ENCODE data around the gene SLC6A8.

SLC6A8 gene

DNA sequence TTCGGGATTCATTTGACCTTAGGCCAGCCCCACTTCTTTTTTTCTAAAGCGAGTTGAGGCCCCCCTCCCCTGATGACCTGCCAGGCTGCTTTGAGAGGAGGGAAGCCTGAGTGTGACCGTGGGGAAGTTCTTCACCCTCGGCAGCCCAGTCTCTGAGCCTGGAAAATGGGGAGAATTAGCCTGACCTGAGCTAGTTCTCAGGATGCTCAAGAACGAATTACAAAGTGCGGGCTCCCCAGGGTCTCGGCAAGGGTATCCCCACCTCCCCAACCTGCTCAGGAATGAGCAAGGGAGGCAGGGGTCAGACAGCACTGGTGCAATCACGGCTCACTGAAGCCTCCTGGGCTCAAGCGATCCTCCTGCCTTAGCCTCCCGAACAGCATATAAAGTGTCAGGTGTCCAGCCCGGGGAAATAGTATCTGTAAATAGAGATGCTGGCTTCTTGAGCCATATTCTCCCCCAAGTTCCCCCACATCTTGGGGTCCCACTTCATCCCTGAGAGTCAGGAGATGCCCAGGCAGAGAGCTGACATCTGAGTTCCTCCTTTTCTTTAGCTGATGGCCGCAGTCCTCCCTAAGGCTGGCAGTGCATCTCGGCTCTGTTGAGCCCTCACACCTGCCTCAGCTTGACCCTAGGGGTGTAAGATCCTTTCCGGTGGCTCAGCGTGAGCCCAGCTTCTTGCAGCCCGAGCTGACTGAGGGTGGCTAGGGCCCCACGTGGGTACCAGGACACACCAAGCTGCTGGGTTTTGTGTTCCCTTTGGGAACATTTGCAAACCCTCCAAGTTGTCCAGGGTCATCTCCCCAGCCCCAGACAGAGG lies 39.2 kb upstream of the SLC6A8 start:
- no peak for DNase-seq

DNA sequence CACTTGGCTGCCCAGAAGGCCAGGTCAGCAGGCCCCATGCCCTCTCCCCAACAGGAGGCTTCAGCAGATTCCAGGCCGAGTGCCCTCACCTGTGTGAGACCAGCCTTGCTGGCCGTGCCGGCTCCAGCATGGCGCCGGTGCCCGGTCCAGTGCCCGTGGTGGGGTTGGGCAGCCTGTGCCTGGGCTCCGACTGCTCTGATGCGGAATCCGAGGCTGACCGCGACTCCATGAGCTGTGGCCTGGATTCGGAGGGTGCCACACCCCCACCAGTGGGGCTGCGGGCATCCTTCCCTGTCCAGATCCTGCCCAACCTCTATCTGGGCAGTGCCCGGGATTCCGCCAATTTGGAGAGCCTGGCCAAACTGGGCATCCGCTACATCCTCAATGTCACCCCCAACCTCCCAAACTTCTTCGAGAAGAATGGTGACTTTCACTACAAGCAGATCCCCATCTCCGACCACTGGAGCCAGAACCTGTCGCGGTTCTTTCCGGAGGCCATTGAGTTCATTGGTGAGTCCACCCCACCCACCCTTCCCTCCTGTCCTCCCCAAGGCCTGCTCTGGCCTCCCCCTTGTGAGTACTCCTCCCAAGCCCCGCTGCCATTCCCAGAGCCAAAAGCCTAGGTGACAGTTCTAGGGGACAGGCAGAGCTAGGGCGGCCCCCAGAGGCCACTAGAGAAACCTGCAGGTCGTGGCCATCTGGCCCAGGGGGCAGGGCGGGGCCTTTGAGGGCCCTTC lies 38.4 kb upstream of the SLC6A8 start:
- peak; percentile 32 for DNase-seq

DNA sequence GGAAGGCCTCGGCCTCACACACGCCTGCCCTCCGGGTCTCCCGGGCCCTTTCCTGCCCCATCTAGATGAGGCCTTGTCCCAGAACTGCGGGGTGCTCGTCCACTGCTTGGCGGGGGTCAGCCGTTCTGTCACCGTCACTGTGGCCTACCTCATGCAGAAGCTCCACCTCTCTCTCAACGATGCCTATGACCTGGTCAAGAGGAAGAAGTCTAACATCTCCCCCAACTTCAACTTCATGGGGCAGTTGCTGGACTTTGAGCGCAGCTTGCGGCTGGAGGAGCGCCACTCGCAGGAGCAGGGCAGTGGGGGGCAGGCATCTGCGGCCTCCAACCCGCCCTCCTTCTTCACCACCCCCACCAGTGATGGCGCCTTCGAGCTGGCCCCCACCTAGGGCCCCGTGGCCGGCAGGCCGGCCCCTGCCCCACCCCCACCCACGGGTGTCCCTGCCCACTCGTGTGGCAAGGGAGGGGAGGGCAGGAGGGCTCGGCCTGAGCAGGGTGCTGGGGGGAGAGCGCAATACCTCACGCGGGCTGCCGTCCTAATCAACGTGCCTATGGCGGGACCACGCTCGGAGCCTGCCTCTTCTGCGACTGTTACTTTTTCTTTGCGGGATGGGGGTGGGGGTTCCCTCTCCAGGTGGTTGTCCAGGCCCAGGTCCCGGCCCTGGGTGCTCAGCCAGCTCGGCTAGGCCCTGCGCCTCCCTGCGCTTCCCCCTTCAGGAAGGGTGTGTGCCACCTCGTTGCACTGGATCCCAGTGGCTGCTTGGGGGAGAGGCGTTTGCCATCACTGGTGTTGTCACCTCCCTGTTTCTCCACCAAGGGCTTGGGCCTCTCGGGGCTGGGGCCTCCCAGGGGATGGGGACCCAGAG lies 37.6 kb upstream of the SLC6A8 start:
- no peak for DNase-seq

DNA sequence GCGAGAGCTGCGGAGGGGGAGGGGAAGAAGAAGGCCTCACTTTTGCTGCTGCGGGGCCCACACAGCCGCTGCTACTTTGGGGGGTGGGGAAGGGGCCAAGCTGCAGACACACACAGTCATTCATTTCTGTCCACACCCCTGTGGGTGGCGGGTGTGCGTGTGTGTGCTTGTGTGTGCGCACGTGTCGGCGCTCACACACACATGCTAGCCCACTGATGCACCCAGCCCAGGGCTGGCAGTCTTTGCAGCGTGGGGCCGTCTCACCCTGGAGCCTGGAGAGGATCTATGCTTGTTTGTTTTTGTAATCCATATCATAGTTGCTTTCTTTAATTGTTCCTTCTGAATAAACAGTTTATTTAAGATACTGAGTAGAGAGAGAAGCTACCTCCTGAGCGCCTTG lies 36.8 kb upstream of the SLC6A8 start:
- DNase-seq: no peak

DNA sequence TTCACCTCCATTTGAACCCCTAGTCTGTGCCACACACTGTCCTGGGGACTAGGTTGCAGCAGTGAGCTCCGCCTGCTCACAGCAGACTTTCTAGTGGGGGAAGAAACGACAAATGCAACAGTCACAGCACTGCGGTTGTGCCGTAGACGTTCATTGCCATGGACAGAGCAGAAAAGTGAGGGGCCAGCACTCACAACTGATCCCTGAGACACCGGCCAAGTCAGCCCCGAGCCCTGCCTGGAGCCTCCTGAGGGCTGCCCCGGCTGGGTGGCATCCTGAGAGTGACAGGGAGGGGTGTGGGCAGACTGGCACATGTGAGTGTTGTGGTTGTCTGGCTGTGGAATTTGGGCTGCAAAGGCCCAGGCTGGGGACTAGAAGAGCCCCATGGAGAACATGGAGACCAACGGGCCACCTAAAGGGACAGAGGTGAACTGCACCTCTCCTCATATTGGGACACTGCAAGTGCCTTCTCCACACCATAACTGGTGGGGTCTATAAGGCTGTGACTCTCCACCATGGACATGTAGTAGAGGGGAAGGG lies 36.1 kb upstream of the SLC6A8 start:
- DNase-seq: no peak

DNA sequence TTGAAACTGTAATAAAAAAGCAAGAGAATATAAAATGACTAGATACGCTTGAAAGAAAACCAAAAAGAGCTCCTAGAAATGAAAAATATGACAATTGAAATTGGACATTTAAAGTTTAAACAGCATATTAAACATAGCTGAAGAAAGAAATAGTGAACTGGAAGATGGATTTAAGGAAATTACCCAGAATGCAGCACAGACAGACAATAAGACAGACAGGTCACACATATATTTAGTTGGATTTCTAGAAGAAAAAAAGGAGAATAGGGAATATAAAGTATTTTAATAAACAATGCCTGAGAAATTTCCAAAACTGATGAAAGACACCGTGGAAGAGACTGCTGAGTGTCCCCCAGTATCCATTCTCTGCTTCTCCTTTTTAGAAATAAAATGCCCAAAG lies 34.2 kb upstream of the SLC6A8 start:
- no peak for DNase-seq

DNA sequence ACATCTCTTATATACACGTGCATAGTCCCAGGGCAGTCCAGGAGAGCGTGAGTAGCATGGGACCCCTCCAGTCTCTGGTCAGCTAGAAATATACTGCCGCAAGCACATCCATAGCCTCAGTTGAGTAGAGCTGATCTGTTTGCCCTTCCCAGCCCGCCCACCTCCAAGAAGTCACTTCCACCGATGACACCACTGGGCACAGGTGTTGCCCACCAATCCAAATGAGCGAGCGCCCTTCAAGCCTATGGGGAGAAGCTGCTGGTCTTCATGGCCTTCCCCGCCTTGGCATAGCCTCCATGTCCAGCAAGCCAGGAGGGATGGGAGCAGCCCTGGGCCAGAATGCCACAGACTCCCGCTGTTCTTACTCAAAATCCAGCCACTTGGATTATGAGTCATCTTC lies 30.6 kb upstream of the SLC6A8 start:
- no peak for DNase-seq

DNA sequence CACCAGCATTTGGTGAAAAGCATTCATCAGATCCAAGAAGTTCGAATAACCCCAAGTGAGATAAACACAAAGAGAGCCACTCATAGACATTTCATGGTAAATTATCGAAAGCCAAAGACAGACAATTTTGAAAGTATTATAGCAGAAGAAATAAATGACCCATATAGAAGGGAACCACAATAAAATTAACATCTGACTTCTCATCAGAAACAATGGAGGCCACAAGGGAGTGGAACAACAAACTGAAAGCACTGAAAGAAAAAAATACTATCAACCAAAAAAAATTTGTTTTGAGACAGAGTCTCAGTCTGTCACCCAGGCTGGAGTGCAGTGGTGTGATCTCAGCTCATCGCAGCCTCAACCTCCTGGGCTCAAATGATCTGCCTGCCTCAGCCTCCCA lies 28.5 kb upstream of the SLC6A8 start:
- no peak for DNase-seq

DNA sequence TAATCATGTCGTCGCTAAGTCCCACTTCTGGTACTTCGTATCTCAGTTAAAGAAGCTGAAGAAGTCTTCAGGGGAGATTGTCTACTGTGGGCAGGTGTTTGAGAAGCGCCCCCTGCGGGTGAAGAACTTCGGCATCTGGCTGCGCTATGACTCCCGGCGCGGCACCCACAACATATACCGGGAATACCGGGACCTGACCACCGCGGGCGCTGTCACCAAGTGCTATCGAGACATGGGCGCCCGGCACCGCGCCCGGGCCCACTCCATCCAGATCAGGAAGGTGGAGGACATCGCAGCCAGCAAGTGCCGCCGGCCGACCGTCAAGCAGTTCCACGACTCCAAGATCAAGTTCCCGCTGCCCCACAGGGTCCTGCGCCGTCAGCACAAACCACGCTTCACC lies 25.5 kb upstream of the SLC6A8 start:
- DNase-seq: peak; percentile 46

DNA sequence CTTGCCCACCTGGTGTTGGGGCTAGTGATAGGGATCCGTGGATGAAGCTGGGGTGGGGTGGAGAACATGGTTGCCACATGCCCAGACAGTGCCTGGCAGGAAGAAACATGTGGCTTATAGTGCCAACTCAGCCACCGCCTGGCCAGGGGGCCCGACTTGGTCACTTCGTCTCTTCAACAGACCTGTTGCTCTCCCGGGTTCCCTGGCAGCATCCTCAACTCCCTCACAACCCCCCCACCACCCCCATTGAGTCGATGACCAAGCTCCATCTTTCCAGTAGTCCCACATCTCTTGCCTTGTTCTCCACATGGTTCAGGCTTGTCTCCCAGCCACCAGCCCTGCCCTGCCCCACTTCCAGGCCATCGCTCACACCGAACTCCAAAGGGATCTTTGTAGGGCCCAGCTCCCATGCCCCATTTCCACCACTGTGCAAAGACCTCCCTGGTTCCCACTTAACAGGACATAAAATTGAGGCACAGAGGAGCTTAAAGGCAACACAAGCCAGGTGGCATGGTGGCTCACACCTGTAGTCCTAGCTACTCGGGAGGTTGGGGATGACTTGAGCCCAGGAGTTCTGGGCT lies 21.9 kb upstream of the SLC6A8 start:
- no peak for DNase-seq

DNA sequence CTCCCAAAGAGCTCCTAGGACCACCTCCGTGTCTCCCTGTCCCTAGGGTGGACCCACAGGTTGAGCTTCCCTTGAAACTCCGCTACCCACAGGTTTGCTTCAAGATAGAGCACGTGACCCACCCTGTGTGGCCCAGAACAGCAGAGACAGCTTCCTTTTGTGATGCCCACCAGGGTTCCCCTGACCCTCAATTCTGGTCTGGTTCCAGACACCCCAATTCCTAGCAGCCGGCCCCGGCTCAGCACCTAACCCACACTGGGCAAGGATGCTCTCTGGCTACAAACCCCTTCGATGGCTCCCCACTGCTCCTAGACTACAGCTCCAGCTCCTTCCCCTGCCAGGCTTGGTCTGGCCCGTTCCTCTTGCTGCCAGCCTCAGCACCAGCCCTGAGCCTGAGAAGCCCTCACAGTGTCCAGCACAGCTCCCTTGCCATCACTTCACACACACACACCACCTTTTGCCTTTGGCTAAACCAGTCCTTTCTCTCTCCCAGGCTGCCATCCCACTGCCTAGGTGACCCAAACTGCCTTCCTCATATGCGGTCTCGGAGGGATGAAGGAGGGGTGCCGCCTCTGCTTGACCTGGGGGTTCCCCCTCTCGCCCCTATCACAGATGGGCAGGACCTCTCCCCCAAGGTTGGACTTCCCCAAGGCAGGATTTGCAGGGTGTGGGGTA lies 20.3 kb upstream of the SLC6A8 start:
- no peak for DNase-seq

DNA sequence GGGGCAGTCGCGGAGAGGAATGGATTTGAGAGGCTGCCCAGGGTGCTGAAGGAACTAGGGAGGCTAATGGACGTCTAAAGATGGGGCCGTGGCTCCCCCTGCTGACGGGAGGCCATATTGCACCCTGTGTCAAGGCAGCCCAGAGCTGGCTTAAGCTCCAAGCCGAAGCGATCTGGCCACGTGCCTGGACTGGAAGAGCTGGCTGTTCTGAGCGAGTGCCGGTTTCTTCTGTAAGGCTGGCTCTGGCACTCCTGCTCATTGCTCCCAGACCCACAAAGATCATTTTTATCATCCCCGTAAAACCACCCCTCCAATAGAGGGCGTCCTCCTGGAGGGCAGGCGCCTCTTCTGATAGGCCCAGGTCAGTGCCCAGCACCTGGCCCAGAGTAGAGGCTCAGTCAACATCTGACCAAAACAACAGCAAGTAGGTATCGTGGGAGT lies 19.8 kb upstream of the SLC6A8 start:
- peak; percentile 61 for DNase-seq

DNA sequence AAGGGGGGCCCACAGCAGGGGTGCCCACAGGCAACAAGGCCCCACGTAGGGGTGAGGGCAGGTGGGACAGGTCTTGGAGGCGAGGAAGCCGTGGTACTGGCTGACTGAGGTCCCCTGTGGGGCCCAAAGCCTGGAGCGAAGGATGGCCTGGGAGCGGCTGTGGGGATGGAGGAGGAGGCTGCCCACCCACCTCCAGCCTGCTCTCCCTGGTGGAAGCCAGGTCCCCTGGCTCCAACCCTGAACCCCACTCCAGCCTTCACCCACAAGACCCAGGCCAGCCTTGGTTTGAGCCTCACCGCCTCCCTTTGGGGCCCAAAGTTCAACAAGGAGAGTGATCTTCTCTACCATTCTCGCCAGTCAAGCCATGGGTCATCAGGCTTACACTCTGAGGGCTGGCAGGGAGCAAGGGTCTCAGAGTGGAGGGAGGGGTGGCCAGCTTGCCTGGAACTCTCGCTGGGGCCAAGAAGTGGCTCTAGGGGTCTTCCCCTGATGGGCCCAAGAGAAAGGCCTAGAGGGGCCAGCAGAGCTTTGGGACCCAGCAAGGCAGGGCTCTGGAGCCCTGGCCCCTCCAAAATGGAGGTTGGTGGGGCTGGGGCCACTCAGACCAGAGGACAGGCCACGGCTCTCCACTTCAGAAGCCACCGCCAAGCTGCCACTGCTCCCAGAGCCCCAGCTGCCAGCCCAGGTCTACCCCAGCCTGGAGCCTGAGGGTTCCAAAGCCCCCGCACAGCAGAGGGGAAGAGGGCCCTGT lies 19.1 kb upstream of the SLC6A8 start:
- no peak for DNase-seq

DNA sequence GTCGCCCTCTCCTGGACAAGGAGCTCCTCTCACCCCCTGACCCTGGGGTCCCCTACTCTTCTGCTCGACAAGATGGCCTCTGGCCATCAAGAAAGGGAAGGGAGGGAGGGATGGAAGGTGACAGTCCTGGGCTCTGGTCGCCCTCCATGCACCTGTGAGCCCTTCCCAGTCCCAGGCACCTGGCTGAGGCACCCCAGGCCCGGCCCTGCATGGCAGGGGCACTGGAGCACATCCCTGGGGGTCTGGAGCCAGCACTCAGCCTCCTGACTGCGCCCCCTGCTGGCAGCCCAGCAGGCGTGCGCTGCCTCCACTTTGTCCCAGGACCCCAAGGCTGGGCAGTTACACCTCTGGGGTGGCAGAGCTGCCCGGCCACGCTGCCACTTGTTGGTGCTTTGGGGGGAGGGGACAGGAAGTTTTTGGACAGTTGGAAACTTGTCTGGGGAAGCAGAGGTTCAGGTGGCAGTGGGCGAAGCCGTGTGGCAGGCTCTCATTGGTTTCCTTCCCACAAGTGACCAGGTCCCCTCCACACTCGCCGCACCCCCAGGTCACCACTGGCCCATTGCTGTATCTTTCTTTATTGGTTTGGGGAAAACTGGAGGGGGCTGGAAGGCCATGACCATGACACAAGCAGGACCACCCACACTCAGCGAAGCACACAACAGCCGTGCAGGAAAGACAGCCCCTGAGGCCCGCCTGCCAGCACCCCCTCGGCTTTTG lies 18.4 kb upstream of the SLC6A8 start:
- peak; percentile 30 for DNase-seq

DNA sequence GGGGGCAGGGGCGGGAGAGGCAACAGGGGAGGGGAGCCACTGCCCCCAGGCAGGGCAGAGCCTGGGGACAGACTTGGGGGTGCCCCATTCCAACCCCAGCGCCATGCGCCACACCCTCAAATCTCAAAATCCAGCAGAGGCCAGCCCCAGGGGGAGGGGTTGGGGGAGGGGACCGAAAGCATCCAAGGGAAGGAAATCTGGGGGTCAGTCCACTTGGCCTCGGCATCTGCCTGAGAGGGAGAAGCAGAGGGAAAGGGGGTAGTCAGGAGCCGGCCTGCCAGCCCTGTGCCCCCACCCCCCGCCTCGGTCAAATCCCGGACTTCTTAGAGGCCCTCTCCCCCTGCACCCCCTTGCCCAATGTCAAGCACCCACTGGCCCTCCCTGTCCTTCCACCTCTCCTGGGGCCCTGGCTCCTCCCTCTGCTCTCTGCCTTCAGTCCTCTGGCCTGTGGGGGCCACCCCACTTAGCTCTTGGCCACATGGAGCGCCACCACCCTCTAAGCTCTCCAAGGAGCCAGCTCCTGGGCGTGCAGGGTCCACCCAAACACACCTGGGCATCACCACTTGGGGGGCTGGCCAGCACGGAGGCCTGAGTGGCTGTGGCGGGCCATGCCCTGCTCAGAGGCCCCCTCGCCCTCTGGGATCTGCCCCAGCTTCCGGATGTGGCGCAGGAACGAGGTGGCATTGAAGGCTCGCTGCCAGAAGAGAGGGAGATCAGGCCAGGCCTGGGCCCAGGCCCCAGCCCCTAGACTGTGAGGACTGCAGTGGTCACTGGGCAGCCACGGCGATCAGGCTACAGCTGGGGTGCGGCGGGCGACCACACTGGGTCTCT lies 17.6 kb upstream of the SLC6A8 start:
- no peak for DNase-seq

DNA sequence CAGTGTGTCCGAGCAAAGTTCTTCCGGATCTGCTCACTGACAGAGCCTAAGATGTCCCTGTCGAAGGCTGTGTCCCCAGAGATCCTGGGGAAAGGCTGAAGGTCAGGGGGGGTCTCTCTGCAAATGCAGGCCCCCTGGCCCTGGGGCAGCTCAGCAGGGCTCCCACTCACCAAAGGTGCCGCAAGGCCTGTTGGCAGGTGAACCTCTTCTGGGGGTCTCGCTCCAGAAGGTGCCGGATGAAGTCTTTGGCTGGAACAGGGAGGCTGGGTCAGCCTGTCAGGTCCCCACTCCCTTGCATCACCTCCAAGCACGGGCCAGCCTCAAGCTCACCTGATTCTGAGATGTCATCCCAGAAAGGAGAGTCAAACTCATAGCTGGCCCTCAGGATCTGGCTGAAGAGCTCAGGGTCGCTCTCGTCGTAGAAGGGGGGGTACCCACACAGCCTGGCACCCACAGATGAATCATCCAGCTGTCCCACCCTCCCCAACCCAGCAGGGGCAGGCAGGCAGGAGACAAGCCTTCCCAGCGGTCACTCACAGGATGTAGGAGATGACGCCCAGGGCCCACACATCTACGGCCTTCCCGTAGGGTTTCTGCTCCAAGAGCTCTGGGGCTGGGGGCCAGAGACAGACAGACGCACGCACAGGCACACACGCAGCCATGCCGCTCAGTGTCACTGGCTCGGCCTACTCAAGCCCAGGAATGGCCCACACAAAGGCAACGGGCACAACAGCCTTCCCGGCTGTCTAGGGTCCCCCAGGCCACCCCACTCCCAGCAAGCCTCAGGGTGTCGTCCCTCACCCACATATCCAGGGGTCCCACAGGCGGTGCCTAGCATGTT lies 16.8 kb upstream of the SLC6A8 start:
- DNase-seq: no peak

DNA sequence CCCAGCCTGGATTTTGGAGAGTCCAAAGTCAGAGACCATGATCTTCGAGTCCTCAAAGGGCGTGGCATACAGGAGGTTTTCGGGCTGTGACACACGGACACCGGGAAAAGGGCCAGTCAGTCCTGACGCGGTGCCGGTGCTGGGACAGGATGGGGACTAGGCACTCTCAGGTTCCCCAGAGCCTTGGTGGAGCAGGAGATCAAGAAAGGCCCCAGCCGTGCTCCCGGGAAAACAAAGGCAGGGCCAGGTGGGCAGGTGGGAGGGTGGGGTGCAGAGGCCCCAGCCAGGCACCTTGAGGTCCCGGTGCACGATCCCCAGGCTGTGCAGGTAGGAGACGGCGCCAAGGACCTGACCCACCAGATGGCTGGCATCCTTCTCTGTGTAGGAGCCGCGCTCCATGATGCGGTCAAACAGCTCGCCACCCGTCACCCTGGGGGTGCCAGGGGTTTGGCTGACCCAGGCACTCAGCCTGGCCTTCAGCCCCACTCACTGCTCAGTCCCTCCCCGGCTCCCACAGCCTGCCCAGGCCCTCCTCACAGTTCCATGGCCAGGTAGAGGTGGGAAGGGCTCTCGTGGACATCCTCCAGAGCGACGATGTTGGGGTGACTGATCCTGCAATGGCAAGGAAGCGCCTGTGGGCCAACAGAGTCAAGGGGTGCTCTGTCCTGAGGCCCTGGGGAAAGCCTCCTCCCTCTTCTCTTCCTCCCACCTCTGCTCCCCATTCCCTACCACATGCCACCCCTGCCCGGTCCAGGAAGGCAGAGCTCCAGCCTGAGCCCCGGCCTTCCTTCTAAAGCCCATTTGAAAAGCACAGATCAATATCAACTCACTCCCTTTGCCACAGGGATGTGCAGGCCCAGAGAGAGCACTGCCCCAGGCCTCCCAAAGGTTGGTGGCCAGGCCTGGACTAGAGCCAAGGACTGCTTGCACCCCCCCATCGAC lies 15.9 kb upstream of the SLC6A8 start:
- no peak for DNase-seq
